ENCODE results near the gene PDZD11.
"Not testable (repeated sequence)": the region's sequence is repeated elsewhere in the genome, so short reads cannot be mapped to it uniquely, and the experiment has no call there.

The PDZD11 gene, protein sequence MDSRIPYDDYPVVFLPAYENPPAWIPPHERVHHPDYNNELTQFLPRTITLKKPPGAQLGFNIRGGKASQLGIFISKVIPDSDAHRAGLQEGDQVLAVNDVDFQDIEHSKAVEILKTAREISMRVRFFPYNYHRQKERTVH

GRCh38 chrX:70289793-70290770 is at the start of gene PDZD11, which contains the start of gene KIF4A:
TSS of gene PDZD11 (minus strand) at chrX:70289927. CDS start at chrX:70289341, 586 bp downstream.
TSS of gene KIF4A (plus strand) at chrX:70290104. CDS start at chrX:70290459, 355 bp downstream.
- peak; percentile 83 for DNase-seq

DNA sequence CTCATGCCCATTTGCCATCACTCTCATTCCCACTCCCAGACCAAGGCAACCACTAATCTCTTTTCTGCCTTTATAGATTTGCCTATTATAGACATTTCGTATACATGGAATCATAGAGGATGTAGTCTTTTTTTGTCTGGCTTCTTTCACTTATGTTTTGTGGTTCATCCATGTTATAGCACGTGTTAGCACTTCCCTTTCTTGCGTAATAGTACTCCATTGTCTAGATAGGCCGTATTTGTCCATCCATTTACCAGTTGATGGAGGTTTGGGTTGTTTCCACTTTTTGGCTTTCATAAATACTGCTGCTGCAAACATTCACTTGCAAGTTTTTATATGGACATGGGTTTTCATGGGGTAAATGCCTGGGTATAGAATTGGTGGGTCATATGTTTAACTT is 48.6 kb upstream of the PDZD11 start:
- DNase-seq: no peak

GRCh38 chrX:70336767-70337166 is 47.0 kb upstream of the PDZD11 start:
- no peak for DNase-seq

DNA sequence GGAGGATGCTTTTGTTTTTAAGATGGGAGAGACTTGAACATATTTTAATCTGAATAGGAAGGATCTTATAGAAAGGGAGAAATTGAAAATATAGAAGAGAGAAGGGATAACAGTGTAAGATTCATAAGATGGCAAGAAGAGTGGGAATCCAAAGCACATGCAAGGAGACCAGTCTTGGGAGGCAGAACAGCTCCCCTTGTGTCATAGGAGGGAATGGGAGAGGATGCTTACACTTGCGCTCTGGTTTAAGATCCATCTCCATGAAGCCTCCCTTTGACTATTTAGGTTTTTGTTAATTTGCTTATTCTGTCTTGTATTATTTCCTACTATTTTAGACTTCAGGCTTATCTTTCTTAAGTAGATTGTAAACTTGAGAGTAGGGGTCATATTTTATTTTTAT is 42.9 kb upstream of the PDZD11 start:
- no peak for DNase-seq

DNA sequence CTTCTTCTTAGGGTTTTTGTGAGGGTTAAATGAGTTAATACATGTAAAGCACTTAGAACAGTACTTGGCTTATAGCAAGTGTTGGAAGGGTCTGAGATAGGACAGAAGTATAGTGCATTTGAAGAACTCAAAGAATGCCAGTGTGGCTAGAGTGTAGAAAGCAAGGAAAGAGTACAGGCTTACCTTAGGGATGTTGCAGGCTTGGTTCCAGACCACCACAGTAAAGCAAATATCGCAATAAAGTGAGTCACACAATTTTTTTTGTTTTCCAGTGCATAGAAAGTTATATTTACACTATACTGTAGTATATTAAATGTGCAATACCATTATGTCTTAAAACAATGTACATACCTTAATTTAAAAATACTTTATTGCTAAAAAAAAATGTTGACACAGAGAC is 41.4 kb upstream of the PDZD11 start:
- DNase-seq: no peak

GRCh38 chrX:70324326-70324725 is 34.6 kb upstream of the PDZD11 start:
- DNase-seq: no peak

- not testable (repeated sequence) for DNase-seq
Measured at GRCh38 chrX:70323628-70324027, 33.9 kb upstream of the PDZD11 start.

DNA sequence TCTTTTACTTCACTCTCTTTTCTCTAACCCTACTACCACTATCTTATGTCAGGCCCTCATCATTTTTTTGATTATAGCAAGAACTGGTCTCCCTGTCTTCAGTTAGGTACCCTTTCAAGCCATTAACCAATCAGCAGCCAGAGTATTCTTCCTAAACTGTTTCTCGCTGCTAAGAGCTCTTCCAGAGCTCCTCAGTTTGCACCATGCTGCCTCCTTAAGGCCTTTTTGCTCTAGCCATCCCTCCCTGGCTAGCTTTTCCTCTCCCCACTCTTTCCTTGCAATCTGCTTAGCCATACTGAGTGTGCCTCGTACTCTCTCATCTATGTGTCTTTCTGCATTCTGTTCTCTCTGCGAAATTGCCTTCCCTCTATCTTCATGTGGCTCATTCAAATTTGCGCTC is 33.1 kb upstream of the PDZD11 start:
- no peak for DNase-seq

GRCh38 chrX:70313503-70313902 is 23.8 kb upstream of the PDZD11 start:
- peak; percentile 58 for DNase-seq

DNA sequence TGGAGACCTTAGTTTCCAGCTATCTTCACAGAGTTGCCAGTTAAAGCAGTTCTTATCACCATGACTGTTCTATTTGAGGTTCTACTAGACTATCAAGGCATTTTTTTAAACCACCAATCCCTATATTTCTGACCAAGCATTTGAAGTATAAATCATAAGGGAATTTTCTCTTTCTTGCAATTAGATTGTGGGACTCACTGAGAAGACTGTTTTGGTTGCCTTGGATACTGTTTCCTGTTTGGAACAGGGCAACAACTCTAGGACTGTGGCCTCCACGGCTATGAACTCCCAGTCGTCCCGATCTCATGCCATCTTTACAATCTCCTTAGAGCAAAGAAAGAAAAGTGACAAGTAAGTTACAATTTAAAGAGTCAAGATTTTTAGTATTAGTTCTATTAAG is 12.0 kb upstream of the PDZD11 start:
- no peak for DNase-seq

DNA sequence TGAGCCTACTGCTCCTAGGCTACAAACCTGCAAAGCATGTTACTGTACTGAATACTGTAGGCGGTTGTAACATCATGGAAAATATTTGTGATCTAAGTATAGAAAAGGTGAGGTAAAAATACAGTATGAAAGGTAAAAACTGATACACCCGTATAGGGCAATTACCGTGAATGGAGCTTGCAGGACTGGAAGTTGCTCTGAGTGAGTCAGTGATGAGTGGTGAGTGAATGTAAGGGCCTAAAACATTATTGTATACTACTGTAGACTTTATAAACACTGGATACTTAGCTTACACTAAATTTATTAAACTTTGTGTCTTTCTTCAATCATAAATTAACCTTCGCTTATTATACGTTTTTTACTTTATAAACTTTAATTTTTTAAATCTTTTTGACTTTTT is 3.9 kb upstream of the PDZD11 start:
- peak; percentile 26 for DNase-seq

DNA sequence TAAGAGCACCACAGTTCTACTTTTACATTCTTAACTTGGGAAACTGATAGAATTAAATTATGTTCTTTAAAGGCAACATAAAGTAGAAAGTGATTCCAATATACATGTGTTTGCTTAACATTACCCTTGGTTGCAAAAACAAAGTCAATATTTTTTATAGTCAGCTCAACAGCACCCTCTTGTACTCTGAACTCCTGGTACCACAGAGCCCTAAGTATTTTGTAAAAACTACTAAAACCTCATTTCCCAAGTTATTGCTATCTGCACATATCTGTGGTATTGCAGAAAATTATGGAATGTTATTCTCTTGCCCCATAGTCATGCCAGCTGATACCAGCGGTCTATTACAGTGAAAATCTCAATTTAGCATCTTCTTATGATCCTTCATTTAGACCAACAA is 3.1 kb upstream of the PDZD11 start:
- DNase-seq: no peak

GRCh38 chrX:70289168-70289792 is 447 bp downstream of the PDZD11 start:
- peak; percentile 18 for DNase-seq

DNA sequence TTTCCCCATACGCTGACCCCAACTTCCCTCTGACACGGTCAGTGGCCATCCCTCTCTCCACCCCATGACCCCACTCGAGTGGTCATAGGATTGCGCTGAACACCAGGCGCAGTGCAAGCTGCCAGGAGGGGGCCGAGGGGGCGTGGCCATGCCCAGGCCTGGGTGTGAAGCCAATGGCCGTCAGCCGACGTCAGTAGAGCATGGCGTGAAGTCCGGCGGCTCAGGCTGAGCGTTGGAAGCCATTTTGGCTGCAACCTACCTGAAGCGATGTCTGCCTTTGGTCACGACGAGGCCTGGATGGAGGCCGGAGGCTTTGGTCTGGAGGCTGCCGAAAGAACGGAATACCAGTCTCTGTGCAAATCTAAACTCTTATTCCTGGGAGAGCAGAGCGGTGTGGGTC is 7.8 kb downstream of the PDZD11 start, which contains the start of gene RAB41:
Gene RAB41, plus strand, starts transcription at position 222 of the 400 bp plus-strand sequence. Its CDS starts 46 bp downstream, at position 268.
- no peak for DNase-seq

- no peak for DNase-seq
Measured at GRCh38 chrX:70280573-70280972, 9.2 kb downstream of the PDZD11 start.

DNA sequence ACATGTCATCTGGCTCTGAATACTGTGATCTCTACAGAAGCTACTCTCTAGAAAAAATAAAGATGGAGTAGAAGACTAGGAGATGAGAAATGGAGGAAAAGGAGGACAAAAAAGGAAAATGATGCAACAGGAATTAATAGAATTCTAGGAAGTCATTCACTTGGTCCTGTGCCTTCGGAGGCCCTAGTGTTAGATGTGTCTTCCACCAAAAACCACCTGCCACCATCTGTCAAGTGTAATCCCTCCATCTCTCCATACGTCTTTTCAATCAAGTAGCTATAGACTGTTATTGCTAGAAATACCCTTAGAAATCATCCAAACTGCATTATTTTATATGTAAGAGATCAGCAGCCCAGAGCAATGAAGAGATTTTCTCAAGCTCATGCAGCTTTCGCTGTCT is 10.6 kb downstream of the PDZD11 start:
- DNase-seq: no peak

- DNase-seq: not testable (repeated sequence)
Measured at GRCh38 chrX:70274029-70274428, 15.7 kb downstream of the PDZD11 start.

GRCh38 chrX:70268034-70268433 is 21.7 kb downstream of the PDZD11 start, which contains the start of gene ARR3:
TSS of gene ARR3 (plus strand) at chrX:70268334. CDS start at chrX:70269386, 1,052 bp downstream.
- DNase-seq: no peak

- DNase-seq: no peak
Measured at GRCh38 chrX:70264784-70265183, 24.9 kb downstream of the PDZD11 start.

- peak; percentile 36 for DNase-seq
Measured at GRCh38 chrX:70262952-70263567, 26.7 kb downstream of the PDZD11 start.

DNA sequence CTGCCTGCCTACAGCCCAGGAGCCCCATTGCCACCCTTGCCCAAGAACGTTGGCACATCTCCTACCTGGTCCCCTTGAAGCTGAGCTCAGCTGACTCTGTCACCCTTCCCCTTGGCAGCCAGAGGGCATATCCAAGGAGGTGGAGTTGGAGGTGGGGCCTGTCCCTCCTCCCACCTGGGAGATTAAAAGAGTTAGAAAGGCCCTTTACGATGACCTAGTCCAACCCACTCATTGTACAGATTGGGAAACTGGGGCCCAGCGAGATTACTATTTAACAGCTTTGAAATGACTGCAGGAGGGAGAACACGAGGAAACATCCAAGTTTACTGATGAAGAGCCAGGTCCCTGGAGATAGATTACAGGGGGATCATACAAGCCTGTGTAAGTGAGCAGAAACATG is 29.6 kb downstream of the PDZD11 start, which contains the start of gene P2RY4:
Gene P2RY4, minus strand, starts transcription at position 101 of the 400 bp plus-strand sequence. CDS start 580 bp downstream, outside the sequence.
- no peak for DNase-seq

DNA sequence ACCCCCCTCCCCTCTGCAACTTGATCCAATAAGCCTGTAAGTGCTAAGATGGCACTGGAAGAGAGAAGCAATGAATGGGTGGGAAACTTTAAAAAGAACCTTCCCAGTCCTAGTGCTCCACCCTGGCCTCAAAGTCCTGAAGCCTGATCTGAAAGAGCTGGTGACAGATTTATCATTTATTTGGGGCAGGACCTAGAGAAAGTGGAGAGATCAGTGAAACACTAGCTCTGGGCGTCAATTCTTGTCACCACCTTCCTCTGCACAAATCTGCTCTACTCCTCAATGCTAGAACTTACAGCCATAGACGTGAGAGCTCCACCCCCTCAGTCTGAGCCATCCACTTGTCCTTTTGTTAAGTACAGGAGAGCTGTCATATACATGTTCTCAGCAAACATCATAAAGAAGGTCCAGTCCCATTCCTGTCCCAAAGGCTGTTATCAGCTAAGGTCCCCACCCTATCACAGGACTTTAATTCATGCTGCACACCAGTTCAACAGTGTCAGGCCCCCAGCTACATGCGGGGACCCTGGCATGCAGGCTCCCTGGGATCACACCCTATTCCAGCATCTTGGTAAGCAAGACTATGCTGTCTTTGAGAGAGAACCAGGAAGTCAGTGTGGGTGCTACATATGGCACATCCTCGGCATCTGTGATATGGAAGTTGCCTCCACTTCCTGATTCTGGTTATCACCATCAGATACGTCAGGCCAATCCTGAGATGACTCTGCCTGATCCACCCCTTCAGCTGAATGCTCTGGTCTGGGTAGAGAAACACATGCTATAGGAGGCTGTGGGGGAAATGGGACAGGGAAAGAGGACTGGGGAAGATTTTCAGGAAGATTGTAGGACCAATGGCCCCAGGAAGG is 32.1 kb downstream of the PDZD11 start:
- DNase-seq: no peak

Data from EL (cell line).